Thymus (tissue), 11 donors: ENCODE results near the gene DNAJC28. TPM values are rescaled to one million over a fixed set of nuclear protein-coding genes. Genes with fewer than 3 reads are reported as not detected.
"Not testable (repeated sequence)": the region's sequence is repeated elsewhere in the genome, so short reads cannot be mapped to it uniquely, and the experiment has no call there.

Source experiments
- DNase-seq, 9 donors: peaks; one replicate each; pipeline ENCODE4 v3.0.0-alpha.2; 2013; ENCODE audit warnings: low spot score in 9 of 9, low read depth in 6 of 9, missing footprints in 1 of 9
- H3K27ac ChIP-seq, 2 donors: one replicate each; pipeline ENCODE4 v1.5.1; 2013; ENCODE audit warnings: control low read depth in 1 of 2, low read depth in 1 of 2, low read length in 1 of 2, mild to moderate bottlenecking in 1 of 2, moderate library complexity in 1 of 2
- H3K27me3 ChIP-seq, 2 donors: one replicate each; pipeline ENCODE4 v1.5.1; 2013; ENCODE audit warnings: low read length in 1 of 2; ENCODE audit not compliant: control insufficient read depth in 2 of 2, insufficient read depth in 1 of 2
- H3K36me3 ChIP-seq, 2 donors: one replicate each; pipeline ENCODE4 v1.5.1; 2013; ENCODE audit warnings: low read length in 1 of 2, mild to moderate bottlenecking in 1 of 2, moderate library complexity in 1 of 2; ENCODE audit not compliant: control insufficient read depth in 2 of 2, insufficient read depth in 2 of 2
- H3K4me1 ChIP-seq, 2 donors: one replicate each; pipeline ENCODE4 v1.5.1; 2013; ENCODE audit warnings: low read length in 2 of 2; ENCODE audit not compliant: control insufficient read depth in 2 of 2, insufficient read depth in 2 of 2
- H3K4me3 ChIP-seq, 2 donors: one replicate each; pipeline ENCODE4 v1.5.1; 2013; ENCODE audit warnings: low read length in 2 of 2, control low read depth in 1 of 2, mild to moderate bottlenecking in 1 of 2
- H3K9me3 ChIP-seq, 2 donors: one replicate each; pipeline ENCODE4 v1.5.1; 2013; ENCODE audit warnings: low read length in 1 of 2, mild to moderate bottlenecking in 1 of 2; ENCODE audit not compliant: control insufficient read depth in 2 of 2, insufficient read depth in 1 of 2
- WGBS: extraction: QIAGEN DNeasy Blood & Tissue Kit; methylation state at CpG from one replicate; pipeline ENCODE4 v1.1.7; 2013; 5-methylcytosine and 5-hydroxymethylcytosine counted together
- polyA plus RNA-seq: library from polyadenylated mRNA; stranded (reverse); fragments of 200-250 nt; gene quantifications from one replicate; pipeline ENCODE4 v1.2.3, GENCODE V29; 2013
- total RNA-seq: library from RNA; stranded (reverse); fragments of 120-200 nt; gene quantifications from one replicate; pipeline ENCODE4 v1.2.4, GENCODE V29; 2013
- donor health status: healthy.

The DNAJC28 gene
- total and polyA plus RNA-seq, 2 donors, result 1.2 to 3.9 TPM

GRCh38 chr21:33451634-33452071 lies 39.9 kb downstream of the DNAJC28 start:
- no peak for DNase-seq
- Histone ChIP-seq H3K27ac (no peak overlapping the region), H3K36me3 (peaks cover 4 to 5% of the 10 kb centered on the region in 2 donors)

GRCh38 chr21:33449616-33450015 lies 41.9 kb downstream of the DNAJC28 start:
- H3K4me3 ChIP-seq, result no peak overlapping the region
- DNase-seq, result no peak
- 96% methylated on average over 4 of the region's 4 CpGs for WGBS
- H3K9me3 ChIP-seq, result no peaks in the 10 kb centered on the region
- H3K4me1 ChIP-seq, result no peaks in the 10 kb centered on the region
- H3K36me3 ChIP-seq, result peaks cover 2 to 7% of the 10 kb centered on the region in 2 donors
- H3K27me3 ChIP-seq, result no peaks in the 10 kb centered on the region
- H3K27ac ChIP-seq, result no peak overlapping the region

More at GRCh38 chr21:33451634-33452071, 39.9 kb downstream of the DNAJC28 start:
- WGBS, result 100% methylated on average over 1 of the region's 1 CpG
- no peaks in the 10 kb centered on the region for H3K27me3 ChIP-seq
- no peak overlapping the region for H3K4me3 ChIP-seq
- no peaks in the 10 kb centered on the region for H3K9me3 ChIP-seq
- no peaks in the 10 kb centered on the region for H3K4me1 ChIP-seq

- over 99% methylated on average over 6 of the region's 6 CpGs for WGBS
- not testable (repeated sequence) for H3K36me3 ChIP-seq, H3K27ac ChIP-seq, H3K9me3 ChIP-seq, H3K27me3 ChIP-seq, H3K4me3 ChIP-seq, DNase-seq, H3K4me1 ChIP-seq
Measured at GRCh38 chr21:33446620-33447019, 44.9 kb downstream of the DNAJC28 start.

GRCh38 chr21:33444499-33444898 lies 47.0 kb downstream of the DNAJC28 start:
- Histone ChIP-seq H3K9me3 (no peaks in the 10 kb centered on the region), H3K4me1 (no peaks in the 10 kb centered on the region), H3K36me3 (peaks cover 0 to 7% of the 10 kb centered on the region in 2 donors), H3K27me3 (no peaks in the 10 kb centered on the region), H3K27ac (no peak overlapping the region), H3K4me3 (no peak overlapping the region)
- WGBS, result 72% methylated on average over 2 of the region's 2 CpGs
- no peak for DNase-seq

- Histone ChIP-seq H3K27ac (no peak overlapping the region), H3K27me3 (no peaks in the 10 kb centered on the region), H3K9me3 (no peaks in the 10 kb centered on the region), H3K4me3 (no peak overlapping the region), H3K4me1 (no peaks in the 10 kb centered on the region), H3K36me3 (peaks cover 4 to 10% of the 10 kb centered on the region in 2 donors)
- WGBS, result 97% methylated on average over 5 of the region's 5 CpGs
- no peak for DNase-seq
Measured at GRCh38 chr21:33443194-33443593, 48.3 kb downstream of the DNAJC28 start.

- Histone ChIP-seq H3K4me1 (no peaks in the 10 kb centered on the region), H3K27ac (peak overlapping the region in 1 of 2 donors; percentile 41), H3K36me3 (peaks cover 8 to 16% of the 10 kb centered on the region in 2 donors), H3K9me3 (no peaks in the 10 kb centered on the region), H3K27me3 (no peaks in the 10 kb centered on the region), H3K4me3 (no peak overlapping the region)
- WGBS, result 93% methylated on average over 11 of the region's 11 CpGs
- DNase-seq, result peak in 1 of 9 donors; percentile 6
Measured at GRCh38 chr21:33441489-33442477, 49.7 kb downstream of the DNAJC28 start.

Other genes with a start within 250 kb of the DNAJC28 start
- 38.2 TPM for gene IL10RB, start 225.3 kb downstream of the DNAJC28 start, total RNA-seq
- gene IL10RB, start 225.3 kb downstream of the DNAJC28 start, polyA plus RNA-seq, result 42.9 TPM
- gene IFNAR1, start 166.7 kb downstream of the DNAJC28 start, total RNA-seq, result 17.2 TPM
- gene IFNAR1, start 166.7 kb downstream of the DNAJC28 start, polyA plus RNA-seq, result 18.2 TPM
- 50.7 TPM for gene IFNGR2, start 88.3 kb downstream of the DNAJC28 start, total RNA-seq
- 111 TPM for gene IFNGR2, start 88.3 kb downstream of the DNAJC28 start, polyA plus RNA-seq
- 14.3 TPM for gene TMEM50B, start 11.7 kb downstream of the DNAJC28 start, total RNA-seq
- 99.1 TPM for gene TMEM50B, start 11.7 kb downstream of the DNAJC28 start, polyA plus RNA-seq
- gene GART, start 50.4 kb upstream of the DNAJC28 start, total RNA-seq, result 58.5 TPM
- gene GART, start 50.4 kb upstream of the DNAJC28 start, polyA plus RNA-seq, result 29.5 TPM
- 100 TPM for gene SON, start 51.3 kb upstream of the DNAJC28 start, total RNA-seq
- gene SON, start 51.3 kb upstream of the DNAJC28 start, polyA plus RNA-seq, result 265 TPM
- gene DONSON, start 97.0 kb upstream of the DNAJC28 start, total RNA-seq, result 18.3 TPM
- 37.6 TPM for gene DONSON, start 97.0 kb upstream of the DNAJC28 start, polyA plus RNA-seq
- gene CRYZL1, start 150.0 kb upstream of the DNAJC28 start, total RNA-seq, result 18.4 TPM
- 42.4 TPM for gene CRYZL1, start 150.0 kb upstream of the DNAJC28 start, polyA plus RNA-seq
- 7.4 TPM for gene ITSN1, start 150.8 kb upstream of the DNAJC28 start, total RNA-seq
- gene ITSN1, start 150.8 kb upstream of the DNAJC28 start, polyA plus RNA-seq, result 7.2 TPM